HepG2 (cell line): ENCODE data around the gene KMT2E. TPM values are rescaled to one million over a fixed set of nuclear protein-coding genes. Genes with fewer than 3 reads are reported as not detected.
A peak's percentile ranks its signal among the peaks of the same experiment; 100 is the strongest.

Experiments used
- ASH2L ChIP-seq: fragments of 300-600, 200-600 bp; sonication (generic); IDR thresholded peaks from 2 replicates; pipeline ENCODE4 v1.7.0; 2017; ENCODE audit warnings: low read depth, mild to moderate bottlenecking, moderate library complexity, mixed read lengths, low read length; ENCODE audit not compliant: insufficient read length
- FOXA1 ChIP-seq, 2 experiments: fragments of 450-650 bp in 1 of 2; sonication (generic) in 1 of 2; formaldehyde crosslinking in 1 of 2; IDR thresholded peaks; 2 replicates each; pipeline versions ENCODE4 v1.4.0 to v1.6.1; 2016 to 2020; ENCODE audit warnings: missing genetic modification reagents in 1 of 2
- HNF1A ChIP-seq, 2 experiments: sonication (generic) in 1 of 2; formaldehyde crosslinking in 1 of 2; IDR thresholded peaks; 2 replicates each; pipeline versions ENCODE4 v1.4.0 to v1.6.1; 2016 to 2020; ENCODE audit warnings: borderline replicate concordance in 1 of 2, low read depth in 1 of 2, mild to moderate bottlenecking in 1 of 2, missing genetic modification reagents in 1 of 2
- PBX3 ChIP-seq: sonication (generic); formaldehyde crosslinking; IDR thresholded peaks from 2 replicates; pipeline ENCODE4 v1.8.1; 2023; ENCODE audit warnings: missing genetic modification reagents, inconsistent platforms, borderline replicate concordance
- PRDM10 ChIP-seq: sonication (generic); formaldehyde crosslinking; IDR thresholded peaks from 2 replicates; pipeline ENCODE4 v1.4.0; 2020; ENCODE audit warnings: low read depth, missing genetic modification reagents
- RBM22 ChIP-seq: fragments of 200-400 bp; formaldehyde crosslinking; optimal IDR thresholded peaks from 2 replicates; pipeline ENCODE3; 2017; ENCODE audit warnings: mild to moderate bottlenecking, low read length, moderate library complexity
- SIN3A ChIP-seq: IDR thresholded peaks from 2 replicates; pipeline ENCODE4 v1.6.1; 2011; ENCODE audit warnings: low read depth, mild to moderate bottlenecking, control low read depth, low read length, borderline replicate concordance
- YY1 ChIP-seq: IDR thresholded peaks from 2 replicates; pipeline ENCODE4 v1.6.1; 2011; ENCODE audit warnings: low read length, low read depth, moderate library complexity, mild to moderate bottlenecking; ENCODE audit not compliant: insufficient read depth, insufficient replicate concordance
- ZFP62 ChIP-seq: sonication (generic); formaldehyde crosslinking; IDR thresholded peaks from 2 replicates; pipeline ENCODE4 v1.4.0; 2020; ENCODE audit warnings: missing genetic modification reagents
- ZHX1 ChIP-seq: sonication (generic); formaldehyde crosslinking; IDR thresholded peaks from 2 replicates; pipeline ENCODE4 v1.8.1; 2022; ENCODE audit warnings: low read depth, mild to moderate bottlenecking, missing genetic modification reagents
- ZNF317 ChIP-seq: sonication (generic); formaldehyde crosslinking; IDR thresholded peaks from 2 replicates; pipeline ENCODE4 v1.5.0; 2020; ENCODE audit warnings: mild to moderate bottlenecking, missing genetic modification reagents
- ZNF670 ChIP-seq: sonication (generic); formaldehyde crosslinking; IDR thresholded peaks from 2 replicates; pipeline ENCODE4 v1.8.0; 2022; ENCODE audit warnings: mild to moderate bottlenecking, missing genetic modification reagents, borderline replicate concordance
- ZNF766 ChIP-seq: sonication (generic); formaldehyde crosslinking; IDR thresholded peaks from 2 replicates; pipeline ENCODE4 v1.5.0; 2020; ENCODE audit warnings: missing genetic modification reagents, borderline replicate concordance
- polyA plus RNA-seq, 8 experiments: library from polyadenylated mRNA; depleted of rRNA in 3 of 8; stranded (reverse) in 7 of 8; unstranded in 1 of 8; fragments of >200 nt; fragmentation: Illumina TruSeq in 4 of 8; extraction: Trizol in 4 of 8; gene quantifications; 2 replicates each; pipeline versions ENCODE4 v1.2.1 to v1.2.3, GENCODE V29; 2011 to 2016; ENCODE audit warnings: low read depth in 4 of 8, missing spikeins in 1 of 8, mixed read lengths in 1 of 8; ENCODE audit not compliant: insufficient read depth in 1 of 8
- total RNA-seq, 5 experiments: library from RNA; depleted of rRNA; stranded (reverse); fragments of >200 nt; fragmentation: Illumina TruSeq; extraction: Trizol; gene quantifications; 2 replicates each; pipeline ENCODE4 v1.2.3, GENCODE V29; 2016; ENCODE audit warnings: low read depth in 1 of 5

The KMT2E gene
- total and polyA plus RNA-seq, 2 of the 13 experiments (the other 11 are each of a cell fraction or from before 2014, with no cell fraction given): 6.3 to 24.4 TPM

- TF ChIP-seq HNF1A (IDR thresholded peaks at IDR 0.05; ENCODE audit: low read depth) (no peak), HNF1A (CRISPR knock-in tag; IDR thresholded peaks at IDR 0.05; ENCODE audit: borderline replicate concordance) (peak; percentile 19; the same call in 1 of the 2 replicates), ZNF317 (CRISPR knock-in tag) (0 out of 2 replicates have a peak, but pooled peaks have one; percentile 33), ZHX1 (CRISPR knock-in tag) (peak; percentile 60; the same call in 1 of the 2 replicates), RBM22 (no peak), ZFP62 (no peak), PRDM10 (no peak), ASH2L (peak; percentile 67), SIN3A (no peak; the same call in 1 of the 2 replicates), ZNF670 (CRISPR knock-in tag) (0 out of 2 replicates have a peak, but pooled peaks have one; percentile 4), PBX3 (CRISPR knock-in tag) (no peak), FOXA1 (IDR thresholded peaks at IDR 0.05) (no peak), FOXA1 (CRISPR knock-in tag; IDR thresholded peaks at IDR 0.05) (no peak), ZNF766 (CRISPR knock-in tag) (0 out of 2 replicates have a peak, but pooled peaks have one; percentile 45), YY1 (peak; percentile 98)
These were observed at the start of gene KMT2E (continued) for GRCh38 chr7:105013816-105014692.
